GM23338 (cell line): ENCODE measurements around the gene KIF6. TPM values are rescaled to one million over a fixed set of nuclear protein-coding genes. Genes with fewer than 3 reads are reported as not detected.

Experiments
- ATAC-seq: fragments of 200-7000 bp; cut with Tn5 transposase; 3 replicates; pipeline ENCODE4 v1.9.1; 2020
- DNase-seq: peaks from one replicate; pipeline ENCODE4 v3.0.0-alpha.2; 2015; ENCODE audit warnings: low spot score
- H2AFZ ChIP-seq: fragments of 200-600 bp; sonication (generic); 2 replicates; pipeline ENCODE4 v1.8.0; 2016; ENCODE audit warnings: antibody characterized with exemption, mild to moderate bottlenecking, moderate library complexity
- H3F3A ChIP-seq: fragments of 200-600 bp; sonication (generic); replicated peaks from 2 replicates; pipeline ENCODE4 v1.8.0; 2017; ENCODE audit warnings: antibody characterized with exemption, mixed run types, low read depth
- H3K27ac ChIP-seq: fragments of 200-600 bp; sonication (generic); 2 replicates; pipeline ENCODE4 v1.6.1; 2016; ENCODE audit warnings: low read depth
- H3K27me3 ChIP-seq: fragments of 200-600 bp; sonication (generic); 2 replicates; pipeline ENCODE4 v1.8.0; 2016; ENCODE audit warnings: mild to moderate bottlenecking, mixed run types, moderate library complexity; ENCODE audit not compliant: insufficient read depth
- H3K36me3 ChIP-seq: fragments of 200-600 bp; sonication (generic); 2 replicates; pipeline ENCODE4 v1.8.0; 2016; ENCODE audit warnings: mild to moderate bottlenecking; ENCODE audit not compliant: insufficient read depth
- H3K4me1 ChIP-seq: fragments of 200-600 bp; sonication (generic); 2 replicates; pipeline ENCODE4 v1.8.0; 2016; ENCODE audit warnings: mild to moderate bottlenecking, moderate library complexity; ENCODE audit not compliant: insufficient read depth
- H3K4me2 ChIP-seq: fragments of 200-600 bp; sonication (generic); 2 replicates; pipeline ENCODE4 v1.7.1; 2017; ENCODE audit warnings: mixed run types
- H3K4me3 ChIP-seq: fragments of 200-600 bp; sonication (generic); 2 replicates; pipeline ENCODE4 v1.6.1; 2016; ENCODE audit warnings: mixed run types
- H3K79me2 ChIP-seq: fragments of 200-600 bp; sonication (generic); replicated peaks from 2 replicates; pipeline ENCODE4 v1.8.0; 2017; ENCODE audit warnings: mild to moderate bottlenecking; ENCODE audit not compliant: insufficient read depth
- H3K9me2 ChIP-seq: fragments of 200-600 bp; sonication (generic); 2 replicates; pipeline ENCODE4 v1.8.0; 2017; ENCODE audit not compliant: insufficient read depth
- H4K20me1 ChIP-seq: fragments of 200-600 bp; sonication (generic); replicated peaks from 2 replicates; pipeline ENCODE4 v1.8.0; 2017; ENCODE audit warnings: mild to moderate bottlenecking; ENCODE audit not compliant: insufficient read depth
- H3K27ac Mint-ChIP-seq: 2 replicates; pipeline ENCODE4 v1.8.0; 2020; ENCODE audit warnings: inconsistent platforms, mild to moderate bottlenecking, moderate library complexity, mixed read lengths
- H3K27me3 Mint-ChIP-seq: 3 replicates; pipeline ENCODE4 v1.8.0; 2022; ENCODE audit warnings: low read depth, mild to moderate bottlenecking, moderate library complexity, mixed read lengths, inconsistent platforms; ENCODE audit not compliant: insufficient read depth, poor library complexity
- H3K36me3 Mint-ChIP-seq: 3 replicates; pipeline ENCODE4 v1.8.0; 2021; ENCODE audit warnings: low read depth, mild to moderate bottlenecking, inconsistent platforms, moderate library complexity, mixed read lengths
- H3K4me1 Mint-ChIP-seq: 3 replicates; pipeline ENCODE4 v1.8.0; 2020; ENCODE audit warnings: mild to moderate bottlenecking, inconsistent platforms, mixed read lengths
- H3K4me3 Mint-ChIP-seq: 3 replicates; pipeline ENCODE4 v1.8.0; 2021; ENCODE audit warnings: moderate library complexity, mild to moderate bottlenecking, inconsistent platforms, mixed read lengths
- H3K9me3 Mint-ChIP-seq: 3 replicates; pipeline ENCODE4 v1.8.0; 2020; ENCODE audit warnings: moderate library complexity, mild to moderate bottlenecking, inconsistent platforms, mixed read lengths
- CREB1 ChIP-seq: fragments of 250-450 bp; sonication (Bioruptor Pico); IDR thresholded peaks from 2 replicates; pipeline ENCODE4 v1.5.0; 2020; ENCODE audit warnings: low read depth, mild to moderate bottlenecking, moderate library complexity
- EZH2 ChIP-seq: fragments of 200-600 bp; sonication (generic); IDR thresholded peaks from one replicate; pipeline ENCODE4 v1.8.0; 2017; ENCODE audit warnings: antibody characterized with exemption, mild to moderate bottlenecking, low read depth; ENCODE audit not compliant: unreplicated experiment
- EZH2phosphoT487 ChIP-seq: fragments of 200-600 bp; sonication (generic); IDR thresholded peaks from one replicate; pipeline ENCODE4 v1.8.1; 2018; ENCODE audit warnings: antibody characterized with exemption; ENCODE audit not compliant: unreplicated experiment
- JUNB ChIP-seq: IDR thresholded peaks from one replicate; pipeline ENCODE4 v1.6.1; 2016; ENCODE audit warnings: antibody characterized with exemption; ENCODE audit not compliant: unreplicated experiment
- NANOG ChIP-seq: IDR thresholded peaks from 2 replicates; pipeline ENCODE4 v1.6.1; 2016; ENCODE audit warnings: antibody characterized with exemption, borderline replicate concordance
- POLR2AphosphoS5 ChIP-seq: IDR thresholded peaks from 2 replicates; pipeline ENCODE4 v1.6.1; 2016; ENCODE audit warnings: antibody characterized with exemption, low read depth
- STAT1 ChIP-seq: IDR thresholded peaks from one replicate; pipeline ENCODE4 v1.6.1; 2016; ENCODE audit warnings: antibody characterized with exemption; ENCODE audit not compliant: unreplicated experiment
- ZNF114 ChIP-seq: fragments of 250-450 bp; sonication (Bioruptor Pico); IDR thresholded peaks from 2 replicates; pipeline ENCODE4 v1.5.0; 2020; ENCODE audit warnings: mild to moderate bottlenecking, moderate library complexity
- ZNF331 ChIP-seq: fragments of 250-450 bp; sonication (Bioruptor Pico); IDR thresholded peaks from 2 replicates; pipeline ENCODE4 v1.5.0; 2020; ENCODE audit warnings: low read depth, mild to moderate bottlenecking, moderate library complexity
- polyA plus RNA-seq: library from polyadenylated mRNA; unstranded; fragments of >200 nt; fragmentation: Nextera tagmentation; extraction: Ambion mirVana; gene quantifications from 2 replicates; pipeline ENCODE4 v1.2.1, GENCODE V29; 2016
- total RNA-seq: library from RNA; depleted of rRNA; stranded (reverse); fragments of >200 nt; shearing (Covaris generic); gene quantifications from 2 replicates; pipeline ENCODE4 v1.2.3, GENCODE V29; 2014
- TF ChIP-seq, protein P1 (sequence below), 2 experiments: fragments of 200-600 bp in 1 of 2; sonication (generic) in 1 of 2; conservative IDR thresholded peaks; 2 replicates each; pipeline versions ENCODE4 v1.5.1 to v1.6.1; 2016 to 2017; ENCODE audit warnings: antibody characterized with exemption in 2 of 2, low read depth in 2 of 2, mild to moderate bottlenecking in 2 of 2, moderate library complexity in 1 of 2
- TF ChIP-seq, protein P2 (sequence below): IDR thresholded peaks from one replicate; pipeline ENCODE4 v1.6.1; 2018; ENCODE audit warnings: antibody characterized with exemption; ENCODE audit not compliant: unreplicated experiment
- TF ChIP-seq, protein P3 (sequence below): IDR thresholded peaks from 2 replicates; pipeline ENCODE4 v1.6.1; 2016; ENCODE audit warnings: antibody characterized with exemption

KIF6 gene
- total and polyA plus RNA-seq, 2 experiments from 2014 or later: 0.87 to 1.7 TPM

DNA sequence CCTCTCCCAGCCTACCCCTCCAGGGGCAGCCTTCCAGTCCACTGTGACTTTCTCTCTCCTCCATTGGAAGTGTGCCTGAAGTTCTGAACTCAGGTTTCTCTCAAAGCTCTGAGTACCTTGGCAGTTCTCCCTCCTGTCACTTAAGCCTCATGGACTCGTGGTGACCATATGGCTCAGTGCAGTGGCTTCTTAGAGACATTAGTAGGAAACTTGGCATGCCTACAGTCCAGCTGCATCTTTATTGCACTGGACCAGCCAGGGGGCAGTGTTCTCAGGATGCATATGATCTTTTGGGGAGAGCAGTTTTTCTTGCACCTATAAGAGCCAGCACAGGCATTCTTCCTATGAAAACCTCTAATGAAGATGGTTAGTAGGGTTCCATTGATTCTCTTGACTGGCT is 355.2 kb downstream of the KIF6 start:
- Histone ChIP-seq H3K9me2 (no peaks in the 10 kb centered on the region), H3K27ac (no peak overlapping the region), H3K79me2 (no peaks in the 10 kb centered on the region), H3F3A (no peaks in the 10 kb centered on the region), H3K4me2 (no peak overlapping the region), H3K36me3 (no peaks in the 10 kb centered on the region), H3K4me3 (no peak overlapping the region), H3K27me3 (no peaks in the 10 kb centered on the region), H2AFZ (no peak overlapping the region; the same call in 1 of the 2 replicates), H4K20me1 (no peaks in the 10 kb centered on the region), H3K4me1 (peaks cover 9% of the 10 kb centered on the region; the same call in 1 of the 2 replicates)
- H3K9me3 Mint-ChIP-seq: no peaks in the 10 kb centered on the region
- TF ChIP-seq JUNB: no peak
- TF ChIP-seq, protein P1, sequence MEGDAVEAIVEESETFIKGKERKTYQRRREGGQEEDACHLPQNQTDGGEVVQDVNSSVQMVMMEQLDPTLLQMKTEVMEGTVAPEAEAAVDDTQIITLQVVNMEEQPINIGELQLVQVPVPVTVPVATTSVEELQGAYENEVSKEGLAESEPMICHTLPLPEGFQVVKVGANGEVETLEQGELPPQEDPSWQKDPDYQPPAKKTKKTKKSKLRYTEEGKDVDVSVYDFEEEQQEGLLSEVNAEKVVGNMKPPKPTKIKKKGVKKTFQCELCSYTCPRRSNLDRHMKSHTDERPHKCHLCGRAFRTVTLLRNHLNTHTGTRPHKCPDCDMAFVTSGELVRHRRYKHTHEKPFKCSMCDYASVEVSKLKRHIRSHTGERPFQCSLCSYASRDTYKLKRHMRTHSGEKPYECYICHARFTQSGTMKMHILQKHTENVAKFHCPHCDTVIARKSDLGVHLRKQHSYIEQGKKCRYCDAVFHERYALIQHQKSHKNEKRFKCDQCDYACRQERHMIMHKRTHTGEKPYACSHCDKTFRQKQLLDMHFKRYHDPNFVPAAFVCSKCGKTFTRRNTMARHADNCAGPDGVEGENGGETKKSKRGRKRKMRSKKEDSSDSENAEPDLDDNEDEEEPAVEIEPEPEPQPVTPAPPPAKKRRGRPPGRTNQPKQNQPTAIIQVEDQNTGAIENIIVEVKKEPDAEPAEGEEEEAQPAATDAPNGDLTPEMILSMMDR (conservative IDR thresholded peaks at IDR 0.05; ENCODE audit: low read depth in 2 of 2): peak; percentile 51
- no peak overlapping the region for H3K4me3 Mint-ChIP-seq
- no peak for ATAC-seq
- H3K4me1 Mint-ChIP-seq: peaks cover 3% of the 10 kb centered on the region; the same call in 2 of the 3 replicates
- H3K27ac Mint-ChIP-seq: no peak overlapping the region
- no peaks in the 10 kb centered on the region for H3K27me3 Mint-ChIP-seq
- no peak for DNase-seq
- H3K36me3 Mint-ChIP-seq: no peaks in the 10 kb centered on the region

DNA sequence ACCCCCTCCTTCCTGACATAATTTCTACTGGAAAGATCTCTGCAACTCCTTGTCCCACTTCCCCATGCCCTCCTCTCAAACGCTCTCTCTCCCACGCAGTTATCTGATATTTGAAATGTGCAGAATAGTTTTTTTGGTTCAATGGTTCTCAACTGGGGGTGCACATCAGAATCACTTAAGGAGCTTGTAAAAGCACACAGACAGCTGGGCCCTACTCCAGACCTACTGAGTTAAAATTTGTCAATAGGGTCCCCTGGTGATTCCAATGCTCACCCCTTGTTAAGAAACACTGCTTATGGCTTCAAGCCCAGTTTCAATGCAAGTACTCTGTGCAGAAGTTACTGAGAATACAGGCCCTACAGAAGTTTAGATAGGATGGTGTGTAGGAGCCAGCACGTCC is 357.5 kb downstream of the KIF6 start:
- no peaks in the 10 kb centered on the region for H3K79me2 ChIP-seq
- no peaks in the 10 kb centered on the region for H3K27me3 ChIP-seq
- no peak overlapping the region for H3K4me3 Mint-ChIP-seq
- H3K4me1 ChIP-seq: peaks cover 9% of the 10 kb centered on the region; the same call in 1 of the 2 replicates
- ATAC-seq: no peak
- no peaks in the 10 kb centered on the region for H3K36me3 Mint-ChIP-seq
- no peaks in the 10 kb centered on the region for H3F3A ChIP-seq
- no peaks in the 10 kb centered on the region for H3K36me3 ChIP-seq
- H3K4me1 Mint-ChIP-seq: peaks cover 4% of the 10 kb centered on the region
- no peak overlapping the region for H3K4me3 ChIP-seq
- no peak overlapping the region for H3K27ac Mint-ChIP-seq
- no peak overlapping the region for H2AFZ ChIP-seq
- no peak overlapping the region for H3K4me2 ChIP-seq
- H4K20me1 ChIP-seq: no peaks in the 10 kb centered on the region
- H3K9me2 ChIP-seq: no peaks in the 10 kb centered on the region
- no peaks in the 10 kb centered on the region for H3K9me3 Mint-ChIP-seq
- no peaks in the 10 kb centered on the region for H3K27me3 Mint-ChIP-seq
- DNase-seq: no peak
- H3K27ac ChIP-seq: no peak overlapping the region
- no peak for TF ChIP-seq JUNB
- TF ChIP-seq, protein P1 (conservative IDR thresholded peaks at IDR 0.05; ENCODE audit: low read depth in 2 of 2): no peak
- TF ChIP-seq, protein P2, sequence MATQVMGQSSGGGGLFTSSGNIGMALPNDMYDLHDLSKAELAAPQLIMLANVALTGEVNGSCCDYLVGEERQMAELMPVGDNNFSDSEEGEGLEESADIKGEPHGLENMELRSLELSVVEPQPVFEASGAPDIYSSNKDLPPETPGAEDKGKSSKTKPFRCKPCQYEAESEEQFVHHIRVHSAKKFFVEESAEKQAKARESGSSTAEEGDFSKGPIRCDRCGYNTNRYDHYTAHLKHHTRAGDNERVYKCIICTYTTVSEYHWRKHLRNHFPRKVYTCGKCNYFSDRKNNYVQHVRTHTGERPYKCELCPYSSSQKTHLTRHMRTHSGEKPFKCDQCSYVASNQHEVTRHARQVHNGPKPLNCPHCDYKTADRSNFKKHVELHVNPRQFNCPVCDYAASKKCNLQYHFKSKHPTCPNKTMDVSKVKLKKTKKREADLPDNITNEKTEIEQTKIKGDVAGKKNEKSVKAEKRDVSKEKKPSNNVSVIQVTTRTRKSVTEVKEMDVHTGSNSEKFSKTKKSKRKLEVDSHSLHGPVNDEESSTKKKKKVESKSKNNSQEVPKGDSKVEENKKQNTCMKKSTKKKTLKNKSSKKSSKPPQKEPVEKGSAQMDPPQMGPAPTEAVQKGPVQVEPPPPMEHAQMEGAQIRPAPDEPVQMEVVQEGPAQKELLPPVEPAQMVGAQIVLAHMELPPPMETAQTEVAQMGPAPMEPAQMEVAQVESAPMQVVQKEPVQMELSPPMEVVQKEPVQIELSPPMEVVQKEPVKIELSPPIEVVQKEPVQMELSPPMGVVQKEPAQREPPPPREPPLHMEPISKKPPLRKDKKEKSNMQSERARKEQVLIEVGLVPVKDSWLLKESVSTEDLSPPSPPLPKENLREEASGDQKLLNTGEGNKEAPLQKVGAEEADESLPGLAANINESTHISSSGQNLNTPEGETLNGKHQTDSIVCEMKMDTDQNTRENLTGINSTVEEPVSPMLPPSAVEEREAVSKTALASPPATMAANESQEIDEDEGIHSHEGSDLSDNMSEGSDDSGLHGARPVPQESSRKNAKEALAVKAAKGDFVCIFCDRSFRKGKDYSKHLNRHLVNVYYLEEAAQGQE: no peak
- TF ChIP-seq CREB1 (CRISPR knock-in tag): no peak
- no peak for TF ChIP-seq EZH2phosphoT487
- no peak for TF ChIP-seq ZNF114
- TF ChIP-seq EZH2: no peak
- no peak for TF ChIP-seq STAT1
- no peak for TF ChIP-seq ZNF331 (CRISPR knock-in tag)
- TF ChIP-seq, protein P3, sequence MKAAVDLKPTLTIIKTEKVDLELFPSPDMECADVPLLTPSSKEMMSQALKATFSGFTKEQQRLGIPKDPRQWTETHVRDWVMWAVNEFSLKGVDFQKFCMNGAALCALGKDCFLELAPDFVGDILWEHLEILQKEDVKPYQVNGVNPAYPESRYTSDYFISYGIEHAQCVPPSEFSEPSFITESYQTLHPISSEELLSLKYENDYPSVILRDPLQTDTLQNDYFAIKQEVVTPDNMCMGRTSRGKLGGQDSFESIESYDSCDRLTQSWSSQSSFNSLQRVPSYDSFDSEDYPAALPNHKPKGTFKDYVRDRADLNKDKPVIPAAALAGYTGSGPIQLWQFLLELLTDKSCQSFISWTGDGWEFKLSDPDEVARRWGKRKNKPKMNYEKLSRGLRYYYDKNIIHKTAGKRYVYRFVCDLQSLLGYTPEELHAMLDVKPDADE: no peak
- no peak for TF ChIP-seq POLR2AphosphoS5
- no peak for TF ChIP-seq NANOG
